ENCODE results near the gene ZNF821.

Gene ZNF821

GRCh38 chr16:71895679-71896365 lies 11.8 kb upstream of the ZNF821 start:
- peaks cover 6% of the 10 kb centered on the region for H3K4me1 ChIP-seq (ENCODE audit: control insufficient read depth, insufficient read depth, low read length)
- peak overlapping the region; percentile 99 for H3K4me3 ChIP-seq (ENCODE audit: low read length)
- no peaks in the 10 kb centered on the region for H3K27me3 ChIP-seq (ENCODE audit: control insufficient read depth, insufficient read depth, low read length)
- H3K36me3 ChIP-seq (ENCODE audit: control insufficient read depth, insufficient read depth, low read length): no peaks in the 10 kb centered on the region
- peak overlapping the region; percentile 98 for H3K27ac ChIP-seq (ENCODE audit: low read depth, low read length)
- peak overlapping the region; percentile 84 for H3K9ac ChIP-seq (ENCODE audit: low read length)

GRCh38 chr16:71894921-71895678 lies 11.1 kb upstream of the ZNF821 start, which contains the start of gene IST1:
TSS of gene IST1 (plus strand) at chr16:71895531. CDS start at chr16:71915641, 20,110 bp downstream.
- H3K27me3 ChIP-seq (ENCODE audit: control insufficient read depth, insufficient read depth, low read length): no peaks in the 10 kb centered on the region
- peak within 1 kb of the TSS; percentile 97 for H3K9ac ChIP-seq (ENCODE audit: low read length)
- H3K4me1 ChIP-seq (ENCODE audit: control insufficient read depth, insufficient read depth, low read length): peaks cover 6% of the 10 kb centered on the region
- H3K27ac ChIP-seq (ENCODE audit: low read depth, low read length): peak within 1 kb of the TSS; percentile 98
- H3K36me3 ChIP-seq (ENCODE audit: control insufficient read depth, insufficient read depth, low read length): no peaks in the 10 kb centered on the region
- peak within 1 kb of the TSS; percentile 99 for H3K4me3 ChIP-seq (ENCODE audit: low read length)

- H3K4me1 ChIP-seq (ENCODE audit: control insufficient read depth, insufficient read depth, low read length): peaks cover 6% of the 10 kb centered on the region
- no peaks in the 10 kb centered on the region for H3K27me3 ChIP-seq (ENCODE audit: control insufficient read depth, insufficient read depth, low read length)
- peak overlapping the region; percentile 99 for H3K4me3 ChIP-seq (ENCODE audit: low read length)
- peak overlapping the region; percentile 98 for H3K27ac ChIP-seq (ENCODE audit: low read depth, low read length)
- H3K9ac ChIP-seq (ENCODE audit: low read length): peak overlapping the region; percentile 97
- H3K36me3 ChIP-seq (ENCODE audit: control insufficient read depth, insufficient read depth, low read length): no peaks in the 10 kb centered on the region
Observed at GRCh38 chr16:71894229-71894920, 10.4 kb upstream of the ZNF821 start.

- H3K36me3 ChIP-seq (ENCODE audit: control insufficient read depth, insufficient read depth, low read length): no peaks in the 10 kb centered on the region
- H3K27ac ChIP-seq (ENCODE audit: low read depth, low read length): peak overlapping the region; percentile 98
- no peaks in the 10 kb centered on the region for H3K27me3 ChIP-seq (ENCODE audit: control insufficient read depth, insufficient read depth, low read length)
- H3K4me1 ChIP-seq (ENCODE audit: control insufficient read depth, insufficient read depth, low read length): peaks cover 6% of the 10 kb centered on the region
- peak overlapping the region; percentile 99 for H3K4me3 ChIP-seq (ENCODE audit: low read length)
- H3K9ac ChIP-seq (ENCODE audit: low read length): peak overlapping the region; percentile 97
Observed at GRCh38 chr16:71893888-71894228, 9.9 kb upstream of the ZNF821 start.

GRCh38 chr16:71889147-71889546 lies 5.2 kb upstream of the ZNF821 start:
- Histone ChIP-seq H3K4me1 (ENCODE audit: control insufficient read depth, insufficient read depth, low read length) (no peaks in the 10 kb centered on the region), H3K36me3 (ENCODE audit: control insufficient read depth, insufficient read depth, low read length) (no peaks in the 10 kb centered on the region), H3K27me3 (ENCODE audit: control insufficient read depth, insufficient read depth, low read length) (no peaks in the 10 kb centered on the region), H3K27ac (ENCODE audit: low read depth, low read length) (no peak overlapping the region), H3K4me3 (ENCODE audit: low read length) (no peak overlapping the region), H3K9ac (ENCODE audit: low read length) (no peak overlapping the region)

- no peak overlapping the region for H3K27ac ChIP-seq (ENCODE audit: low read depth, low read length)
Observed at GRCh38 chr16:71885261-71885650, 1.3 kb upstream of the ZNF821 start.

GRCh38 chr16:71883168-71883848 lies 674 bp downstream of the ZNF821 start:
- H3K36me3 ChIP-seq (ENCODE audit: control insufficient read depth, insufficient read depth, low read length): peaks cover 2% of the 10 kb centered on the region
- peak overlapping the region; percentile 95 for H3K4me3 ChIP-seq (ENCODE audit: low read length)
- H3K27ac ChIP-seq (ENCODE audit: low read depth, low read length): peak overlapping the region; percentile 89
- peak overlapping the region; percentile 16 for H3K9ac ChIP-seq (ENCODE audit: low read length)
- peaks cover 8% of the 10 kb centered on the region for H3K4me1 ChIP-seq (ENCODE audit: control insufficient read depth, insufficient read depth, low read length)
- H3K27me3 ChIP-seq (ENCODE audit: control insufficient read depth, insufficient read depth, low read length): no peaks in the 10 kb centered on the region

More at GRCh38 chr16:71885261-71885650, 1.3 kb upstream of the ZNF821 start:
- Histone ChIP-seq H3K9ac (ENCODE audit: low read length) (no peak overlapping the region), H3K36me3 (ENCODE audit: control insufficient read depth, insufficient read depth, low read length) (no peaks in the 10 kb centered on the region), H3K4me1 (ENCODE audit: control insufficient read depth, insufficient read depth, low read length) (peaks cover 8% of the 10 kb centered on the region), H3K4me3 (ENCODE audit: low read length) (peak overlapping the region; percentile 95), H3K27me3 (ENCODE audit: control insufficient read depth, insufficient read depth, low read length) (no peaks in the 10 kb centered on the region)

- Histone ChIP-seq H3K36me3 (ENCODE audit: control insufficient read depth, insufficient read depth, low read length) (peaks cover 2% of the 10 kb centered on the region), H3K27ac (ENCODE audit: low read depth, low read length) (peak overlapping the region; percentile 89), H3K9ac (ENCODE audit: low read length) (peak overlapping the region; percentile 16), H3K27me3 (ENCODE audit: control insufficient read depth, insufficient read depth, low read length) (no peaks in the 10 kb centered on the region), H3K4me1 (ENCODE audit: control insufficient read depth, insufficient read depth, low read length) (peaks cover 8% of the 10 kb centered on the region), H3K4me3 (ENCODE audit: low read length) (peak overlapping the region; percentile 95)
Observed at GRCh38 chr16:71882505-71883167, 1.3 kb downstream of the ZNF821 start.

GRCh38 chr16:71880176-71880575 lies 3.8 kb downstream of the ZNF821 start:
- no peak overlapping the region for H3K4me3 ChIP-seq (ENCODE audit: low read length)
- no peaks in the 10 kb centered on the region for H3K27me3 ChIP-seq (ENCODE audit: control insufficient read depth, insufficient read depth, low read length)
- H3K36me3 ChIP-seq (ENCODE audit: control insufficient read depth, insufficient read depth, low read length): peaks cover 2% of the 10 kb centered on the region
- H3K27ac ChIP-seq (ENCODE audit: low read depth, low read length): no peak overlapping the region
- H3K9ac ChIP-seq (ENCODE audit: low read length): no peak overlapping the region
- peaks cover 8% of the 10 kb centered on the region for H3K4me1 ChIP-seq (ENCODE audit: control insufficient read depth, insufficient read depth, low read length)

- peaks cover 8% of the 10 kb centered on the region for H3K4me1 ChIP-seq (ENCODE audit: control insufficient read depth, insufficient read depth, low read length)
- H3K9ac ChIP-seq (ENCODE audit: low read length): no peak overlapping the region
- no peak overlapping the region for H3K27ac ChIP-seq (ENCODE audit: low read depth, low read length)
- no peak overlapping the region for H3K4me3 ChIP-seq (ENCODE audit: low read length)
- no peaks in the 10 kb centered on the region for H3K27me3 ChIP-seq (ENCODE audit: control insufficient read depth, insufficient read depth, low read length)
- peaks cover 2% of the 10 kb centered on the region for H3K36me3 ChIP-seq (ENCODE audit: control insufficient read depth, insufficient read depth, low read length)
Observed at GRCh38 chr16:71878911-71879310, 5.1 kb downstream of the ZNF821 start.

GRCh38 chr16:71873199-71873598 lies 10.8 kb downstream of the ZNF821 start:
- H3K9ac ChIP-seq (ENCODE audit: low read length): no peak overlapping the region
- H3K27me3 ChIP-seq (ENCODE audit: control insufficient read depth, insufficient read depth, low read length): no peaks in the 10 kb centered on the region
- no peaks in the 10 kb centered on the region for H3K4me1 ChIP-seq (ENCODE audit: control insufficient read depth, insufficient read depth, low read length)
- no peak overlapping the region for H3K4me3 ChIP-seq (ENCODE audit: low read length)
- no peaks in the 10 kb centered on the region for H3K36me3 ChIP-seq (ENCODE audit: control insufficient read depth, insufficient read depth, low read length)
- H3K27ac ChIP-seq (ENCODE audit: low read depth, low read length): no peak overlapping the region
